ENCODE results near the gene MINK1. TPM values are rescaled to one million over a fixed set of nuclear protein-coding genes. Genes with fewer than 3 reads are reported as not detected.

The MINK1 gene
- total RNA-seq, 1 donor from 2014 or later, result 65.3 TPM

GRCh38 chr17:4858068-4858881, 25.1 kb downstream of the MINK1 start:
- ATAC-seq (ENCODE audit: low read depth), result no peak
- CTCF ChIA-PET, result no interaction called here

GRCh38 chr17:4858882-4859260, 25.7 kb downstream of the MINK1 start:
- H3K27ac Mint-ChIP-seq, result no peak overlapping the region
- POLR2A ChIA-PET, result no interaction called here
- intact Hi-C loops (cut with micrococcal nuclease), result no loop called here
- DNase-seq (no peak), ATAC-seq (ENCODE audit: low read depth) (no peak)
- no peak overlapping the region for H3K4me3 Mint-ChIP-seq
- H3K9me3 Mint-ChIP-seq, result no peaks in the 10 kb centered on the region
- CTCF ChIA-PET, result no interaction called here
- peaks cover 41% of the 10 kb centered on the region for H3K36me3 Mint-ChIP-seq (ENCODE audit: low read depth)
- peaks cover 1% of the 10 kb centered on the region for H3K4me1 Mint-ChIP-seq
- no peaks in the 10 kb centered on the region for H3K27me3 Mint-ChIP-seq
- TF ChIP-seq CTCF (IDR thresholded peaks at IDR 0.05), result no peak

More at GRCh38 chr17:4858068-4858881, 25.1 kb downstream of the MINK1 start:
- DNase-seq, result no peak
- Mint-ChIP-seq H3K4me1 (peaks cover 1% of the 10 kb centered on the region), H3K9me3 (no peaks in the 10 kb centered on the region), H3K36me3 (ENCODE audit: low read depth) (peaks cover 40% of the 10 kb centered on the region), H3K4me3 (no peak overlapping the region), H3K27ac (no peak overlapping the region), H3K27me3 (no peaks in the 10 kb centered on the region)
- no peak for TF ChIP-seq CTCF (IDR thresholded peaks at IDR 0.05)
- POLR2A ChIA-PET, result no interaction called here
- intact Hi-C loops (cut with micrococcal nuclease), result no loop called here

- intact Hi-C loops (cut with micrococcal nuclease), result no loop called here
- TF ChIP-seq CTCF (IDR thresholded peaks at IDR 0.05), result no peak
- ChIA-PET POLR2A (no interaction called here), CTCF (no interaction called here)
- H3K27ac Mint-ChIP-seq, result no peak overlapping the region
- peaks cover 33% of the 10 kb centered on the region for H3K36me3 Mint-ChIP-seq (ENCODE audit: low read depth)
- DNase-seq (no peak), ATAC-seq (ENCODE audit: low read depth) (no peak)
- H3K4me1 Mint-ChIP-seq, result peaks cover 1% of the 10 kb centered on the region
- H3K4me3 Mint-ChIP-seq, result no peak overlapping the region
- H3K27me3 Mint-ChIP-seq, result no peaks in the 10 kb centered on the region
- no peaks in the 10 kb centered on the region for H3K9me3 Mint-ChIP-seq
These were observed 26.9 kb downstream of the MINK1 start for GRCh38 chr17:4859816-4860625.

GRCh38 chr17:4860651-4861050, 27.5 kb downstream of the MINK1 start:
- DNase-seq, result no peak
- ChIA-PET CTCF (no interaction called here), POLR2A (no interaction called here)
- H3K27me3 Mint-ChIP-seq, result no peaks in the 10 kb centered on the region
- no peak overlapping the region for H3K27ac Mint-ChIP-seq
- no peak overlapping the region for H3K4me3 Mint-ChIP-seq
- intact Hi-C loops (cut with micrococcal nuclease), result no loop called here
- TF ChIP-seq CTCF (IDR thresholded peaks at IDR 0.05), result no peak
- H3K36me3 Mint-ChIP-seq (ENCODE audit: low read depth), result peaks cover 33% of the 10 kb centered on the region
- H3K9me3 Mint-ChIP-seq, result no peaks in the 10 kb centered on the region
- no peak for ATAC-seq (ENCODE audit: low read depth)
- H3K4me1 Mint-ChIP-seq, result peaks cover 1% of the 10 kb centered on the region

GRCh38 chr17:4861052-4861451, 27.9 kb downstream of the MINK1 start:
- Mint-ChIP-seq H3K36me3 (ENCODE audit: low read depth) (peaks cover 32% of the 10 kb centered on the region), H3K4me3 (no peak overlapping the region), H3K27me3 (no peaks in the 10 kb centered on the region), H3K9me3 (no peaks in the 10 kb centered on the region), H3K4me1 (peaks cover 1% of the 10 kb centered on the region), H3K27ac (no peak overlapping the region)
- ChIA-PET POLR2A (no interaction called here), CTCF (interaction anchor here (0.8 kb wide), 1 partner anchor 28 kb away, joined by 3 read pairs; the partner anchor contains the start of gene MINK1)
- no peak for DNase-seq
- no peak for TF ChIP-seq CTCF (IDR thresholded peaks at IDR 0.05)
- ATAC-seq (ENCODE audit: low read depth), result no peak
- intact Hi-C loops (cut with micrococcal nuclease), result no loop called here
